Spinal cord (tissue), 10 donors: Measurements from ENCODE around the gene PLA2G2D. TPM values are rescaled to one million over a fixed set of nuclear protein-coding genes. Genes with fewer than 3 reads are reported as not detected.

Experiments used
- DNase-seq, 6 donors: peaks; one replicate each; pipeline versions ENCODE4 v3.0.0 to v3.0.0-alpha.2; 2013 to 2015; ENCODE audit warnings: low spot score in 6 of 6, low read depth in 4 of 6
- H3K27ac ChIP-seq: one replicate; pipeline ENCODE4 v1.5.1; 2013; ENCODE audit warnings: low read depth, low read length, control low read depth
- H3K27me3 ChIP-seq: one replicate; pipeline ENCODE4 v1.6.1; 2013; ENCODE audit warnings: low read length; ENCODE audit not compliant: control insufficient read depth, insufficient read depth
- H3K36me3 ChIP-seq: one replicate; pipeline ENCODE4 v1.6.1; 2013; ENCODE audit warnings: low read length; ENCODE audit not compliant: control insufficient read depth, insufficient read depth
- H3K4me1 ChIP-seq: one replicate; pipeline ENCODE4 v1.6.1; 2013; ENCODE audit warnings: low read length; ENCODE audit not compliant: control insufficient read depth, insufficient read depth
- H3K4me3 ChIP-seq: one replicate; pipeline ENCODE4 v1.5.1; 2013; ENCODE audit warnings: low read depth, low read length, control low read depth
- H3K9me3 ChIP-seq: one replicate; pipeline ENCODE4 v1.6.1; 2013; ENCODE audit warnings: low read length; ENCODE audit not compliant: control insufficient read depth, insufficient read depth
- WGBS: methylation state at CpG from one replicate; pipeline ENCODE4 v1.1.5; 2013; ENCODE audit warnings: missing lambda C conversion rate; ENCODE audit not compliant: insufficient coverage; 5-methylcytosine and 5-hydroxymethylcytosine counted together
- polyA plus RNA-seq, 2 donors: library from polyadenylated mRNA; unstranded; fragments of 120-200 nt; gene quantifications; one replicate each; pipeline ENCODE4 v1.2.1, GENCODE V29; 2013; ENCODE audit not compliant: insufficient read length in 2 of 2
- total RNA-seq, 2 donors: library from RNA; depleted of rRNA in 1 of 2; stranded (reverse); fragments of 120-200 nt in 1 of 2; fragments of >200 nt in 1 of 2; gene quantifications; one replicate each; pipeline versions ENCODE4 v1.2.3 to v1.2.4, GENCODE V29; 2013 to 2014
- donor health status: healthy.

The PLA2G2D gene
- total and polyA plus RNA-seq, 4 donors = 0.10 to 0.18 TPM; not detected in 2

DNA sequence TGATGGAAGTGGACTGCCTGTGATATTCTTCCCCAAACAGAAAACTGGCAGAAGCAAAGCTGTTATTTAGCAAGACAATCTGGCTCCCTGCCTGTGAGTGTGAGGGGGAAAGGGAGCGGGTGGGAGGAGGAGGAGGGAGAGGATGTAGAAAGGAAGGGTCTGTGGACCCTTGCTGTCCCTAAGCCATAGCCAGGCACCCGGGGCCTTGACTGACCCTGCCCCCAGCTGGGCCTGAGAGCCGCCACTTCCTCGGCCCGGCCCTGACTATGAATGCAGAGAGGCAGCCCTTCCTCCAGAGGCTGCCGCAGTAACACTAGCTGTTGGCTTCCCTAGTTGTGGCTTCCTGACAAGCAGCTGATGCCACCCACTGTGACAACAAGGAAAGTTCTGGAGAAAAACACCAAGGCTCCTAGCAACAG, 33.7 kb upstream of the PLA2G2D start:
- Histone ChIP-seq H3K4me3 (no peak overlapping the region), H3K4me1 (peaks cover 29% of the 10 kb centered on the region), H3K36me3 (peaks cover 2% of the 10 kb centered on the region), H3K27ac (peak overlapping the region; percentile 84), H3K9me3 (no peaks in the 10 kb centered on the region), H3K27me3 (no peaks in the 10 kb centered on the region)
- WGBS = 6% methylated on average over 5 of the region's 6 CpGs
- peak; percentile 53 to 91 (median 69) for DNase-seq

DNA sequence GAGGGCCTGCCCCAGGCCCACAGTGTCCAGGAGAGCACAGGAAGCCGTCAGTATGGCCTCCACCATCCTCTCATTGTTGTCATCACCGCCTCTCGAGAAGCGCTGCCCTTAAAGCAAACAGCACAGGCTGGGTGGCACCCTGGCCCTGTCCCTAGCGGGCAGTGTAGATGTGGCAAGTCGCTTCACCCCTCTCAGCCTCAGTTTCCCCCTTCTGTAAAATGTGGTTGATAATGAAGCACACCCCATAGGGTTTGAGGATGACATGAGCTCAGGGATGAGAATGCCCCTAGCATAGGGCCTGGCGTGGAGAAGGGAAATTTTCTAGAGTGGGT, 33.2 kb upstream of the PLA2G2D start:
- no peak for DNase-seq
- H3K4me3 ChIP-seq = no peak overlapping the region
- peak overlapping the region; percentile 84 for H3K27ac ChIP-seq
- peaks cover 2% of the 10 kb centered on the region for H3K36me3 ChIP-seq
- 50% methylated on average over 2 of the region's 7 CpGs for WGBS
- H3K9me3 ChIP-seq = no peaks in the 10 kb centered on the region
- no peaks in the 10 kb centered on the region for H3K27me3 ChIP-seq
- peaks cover 29% of the 10 kb centered on the region for H3K4me1 ChIP-seq

DNA sequence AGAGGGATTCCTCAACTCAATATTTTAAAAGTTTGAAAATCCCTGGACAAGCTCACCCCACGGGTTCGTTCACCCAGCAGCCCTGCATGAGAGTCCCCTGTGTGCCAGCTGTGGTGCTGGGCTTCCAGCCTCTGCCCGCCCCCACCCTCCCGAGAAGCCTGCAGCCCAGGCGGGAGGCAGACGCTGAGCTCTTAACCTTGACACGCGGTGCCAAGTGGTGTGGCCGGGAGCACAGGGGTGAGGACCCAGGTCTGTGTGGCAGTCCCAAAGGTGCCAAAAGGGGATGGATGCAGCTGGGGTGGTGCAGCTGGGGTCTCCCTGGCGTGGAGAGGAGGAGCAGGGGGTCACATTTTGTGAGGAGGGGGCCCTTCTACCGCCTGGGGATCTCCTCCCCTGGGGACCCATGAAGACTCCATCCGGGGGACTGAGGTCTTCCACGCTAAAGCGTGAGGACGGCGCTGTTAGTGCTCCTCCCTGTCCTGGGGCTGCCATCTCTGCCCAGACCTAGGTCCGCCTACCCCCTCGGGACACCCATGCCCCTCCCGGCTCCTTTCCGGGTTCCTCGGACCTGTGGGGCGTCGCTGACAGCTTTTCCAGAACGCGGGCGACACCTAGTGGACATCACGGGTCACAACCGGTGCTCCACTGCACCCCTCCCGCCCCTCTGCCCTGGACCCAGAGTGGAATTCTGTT, 32.7 kb upstream of the PLA2G2D start:
- H3K4me3 ChIP-seq = peak overlapping the region; percentile 35
- no peaks in the 10 kb centered on the region for H3K9me3 ChIP-seq
- peaks cover 29% of the 10 kb centered on the region for H3K4me1 ChIP-seq
- DNase-seq = peak in 5 of 6 donors; percentile 55 to 92 (median 70)
- 14% methylated on average over 29 of the region's 29 CpGs for WGBS
- H3K27me3 ChIP-seq = no peaks in the 10 kb centered on the region
- H3K36me3 ChIP-seq = peaks cover 2% of the 10 kb centered on the region
- H3K27ac ChIP-seq = peak overlapping the region; percentile 84

DNA sequence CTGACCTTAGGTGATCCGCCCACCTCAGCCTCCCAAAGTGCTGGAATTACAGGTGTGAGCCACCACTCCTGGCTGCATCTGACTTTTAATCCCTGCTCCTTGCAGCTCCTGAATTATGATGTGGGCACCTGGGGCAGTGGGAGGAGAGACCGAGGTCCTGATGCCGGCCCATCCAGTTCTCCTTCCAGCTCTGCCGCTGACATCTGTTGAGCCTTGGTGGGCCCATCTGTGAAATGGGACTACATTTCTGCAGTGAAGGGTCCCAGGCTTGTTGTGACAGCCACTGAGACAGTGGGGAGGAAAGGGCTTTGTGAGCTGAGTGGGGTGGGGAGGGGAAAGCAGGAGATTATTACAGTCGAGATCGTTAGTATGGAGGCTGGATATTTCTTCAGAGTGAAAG, 31.6 kb upstream of the PLA2G2D start:
- H3K27ac ChIP-seq = no peak overlapping the region
- WGBS = 100% methylated on average over 5 of the region's 6 CpGs
- peaks cover 2% of the 10 kb centered on the region for H3K36me3 ChIP-seq
- H3K27me3 ChIP-seq = no peaks in the 10 kb centered on the region
- H3K9me3 ChIP-seq = no peaks in the 10 kb centered on the region
- no peak overlapping the region for H3K4me3 ChIP-seq
- no peak for DNase-seq
- peaks cover 29% of the 10 kb centered on the region for H3K4me1 ChIP-seq

DNA sequence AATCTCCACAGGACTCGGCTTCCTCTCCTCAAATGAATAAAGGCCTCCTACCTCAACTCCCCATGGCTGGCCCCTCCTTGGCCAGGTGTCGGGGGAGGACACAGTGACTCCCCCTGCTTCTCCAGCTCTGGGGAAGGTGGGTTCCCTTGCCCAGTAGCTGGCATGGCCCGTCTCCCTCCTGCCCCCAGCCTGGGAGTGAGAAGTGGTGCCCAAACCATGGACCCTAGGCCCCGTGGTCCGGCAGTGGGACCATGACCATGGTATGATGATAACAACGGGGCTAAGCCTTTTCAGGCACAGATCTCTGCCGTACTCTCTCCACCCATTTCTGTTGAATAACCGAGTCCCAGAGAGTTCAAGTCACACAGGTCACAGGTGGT, 31.0 kb upstream of the PLA2G2D start:
- H3K4me1 ChIP-seq = peaks cover 29% of the 10 kb centered on the region
- no peak for DNase-seq
- no peak overlapping the region for H3K4me3 ChIP-seq
- 93% methylated on average over 7 of the region's 8 CpGs for WGBS
- no peak overlapping the region for H3K27ac ChIP-seq
- no peaks in the 10 kb centered on the region for H3K9me3 ChIP-seq
- peaks cover 2% of the 10 kb centered on the region for H3K36me3 ChIP-seq
- no peaks in the 10 kb centered on the region for H3K27me3 ChIP-seq

DNA sequence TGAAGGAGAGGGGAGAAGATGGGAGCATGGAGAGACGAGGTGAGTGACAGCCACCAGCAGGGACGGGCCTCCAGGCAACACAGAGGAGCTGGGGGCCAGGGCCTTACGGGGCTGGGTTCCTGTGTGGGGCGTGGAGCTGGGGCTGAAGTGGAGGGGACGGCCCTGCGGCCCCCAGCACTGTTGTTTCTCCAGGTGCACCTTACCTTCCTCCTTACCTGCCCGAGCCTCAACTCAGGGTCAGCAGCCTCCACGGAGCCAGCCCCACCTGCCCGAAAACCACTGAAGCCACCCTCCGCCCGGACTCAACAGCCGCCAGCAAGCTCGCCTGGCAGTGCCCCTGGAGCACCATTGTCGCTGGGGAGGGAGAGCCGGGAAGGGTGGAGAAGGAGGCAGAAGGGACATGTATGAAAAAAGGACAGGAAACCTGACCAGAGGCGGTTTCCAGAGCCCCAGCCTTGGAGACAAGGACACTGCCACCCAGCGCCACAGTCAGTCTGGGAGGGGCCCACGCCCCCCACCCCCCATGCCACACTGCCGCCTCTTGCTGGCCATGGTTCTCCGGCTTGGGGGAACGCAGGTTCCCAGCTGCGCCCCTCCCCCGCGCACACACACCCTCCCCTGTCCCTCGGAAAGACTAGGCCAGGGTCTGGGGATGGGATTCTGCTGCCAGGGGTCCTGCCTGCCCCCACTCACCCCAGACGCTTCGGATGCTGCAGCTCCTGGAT, 30.4 kb upstream of the PLA2G2D start:
- Histone ChIP-seq H3K27ac (no peak overlapping the region), H3K4me1 (peaks cover 29% of the 10 kb centered on the region), H3K9me3 (no peaks in the 10 kb centered on the region), H3K4me3 (no peak overlapping the region), H3K36me3 (peaks cover 2% of the 10 kb centered on the region), H3K27me3 (no peaks in the 10 kb centered on the region)
- WGBS = 74% methylated on average over 17 of the region's 27 CpGs
- DNase-seq = no peak

DNA sequence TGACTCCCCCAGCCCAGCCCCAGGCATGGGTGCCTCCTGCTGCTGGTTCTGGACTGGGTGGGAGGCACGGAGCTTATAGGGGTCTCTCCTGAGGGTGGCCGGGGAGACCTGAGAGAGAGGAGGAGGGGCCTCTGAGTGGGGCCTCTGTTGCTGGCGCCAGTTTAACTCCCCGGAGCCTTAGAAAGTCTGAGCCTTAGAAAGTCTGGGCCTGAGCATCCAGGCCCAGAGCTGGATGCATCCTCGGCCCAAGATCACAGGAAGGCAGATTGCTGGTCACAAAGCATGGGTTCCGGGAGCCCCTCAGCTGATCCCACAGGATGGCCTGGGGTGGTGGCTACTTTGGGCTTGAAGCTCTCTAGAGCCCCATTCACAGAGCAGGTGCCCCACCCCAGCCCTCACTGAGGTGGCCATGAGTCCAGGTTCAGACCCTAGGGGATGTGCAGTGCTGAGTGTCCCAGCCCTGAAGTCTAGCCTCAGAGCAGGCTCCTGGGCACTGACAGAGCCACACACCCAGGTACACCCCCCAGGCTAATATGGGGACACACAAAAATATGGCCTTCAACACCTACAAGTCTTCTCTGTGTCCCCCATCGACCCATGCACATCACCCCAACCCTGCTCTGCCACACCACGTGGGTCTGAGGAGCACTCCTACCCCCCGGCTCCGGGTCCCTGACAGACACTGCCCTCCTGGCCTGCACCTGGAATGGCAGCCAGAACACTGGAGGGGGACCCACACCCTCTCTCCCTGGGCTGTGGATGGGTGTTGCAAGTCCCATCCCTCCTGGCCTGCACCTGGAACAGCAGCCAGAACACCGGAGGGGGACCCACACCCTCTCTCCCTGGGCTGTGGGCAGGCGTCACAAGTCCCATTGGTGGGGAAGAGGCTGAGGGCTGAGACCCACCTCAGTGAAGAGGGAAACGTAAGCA, 29.5 kb upstream of the PLA2G2D start:
- Histone ChIP-seq H3K4me3 (no peak overlapping the region), H3K9me3 (no peaks in the 10 kb centered on the region), H3K27me3 (no peaks in the 10 kb centered on the region), H3K4me1 (peaks cover 22% of the 10 kb centered on the region), H3K36me3 (peaks cover 2% of the 10 kb centered on the region), H3K27ac (no peak overlapping the region)
- WGBS = 88% methylated on average over 12 of the region's 13 CpGs
- no peak for DNase-seq

- peaks cover 15% of the 10 kb centered on the region for H3K4me1 ChIP-seq
- H3K9me3 ChIP-seq = no peaks in the 10 kb centered on the region
- DNase-seq = no peak
- no peaks in the 10 kb centered on the region for H3K27me3 ChIP-seq
- no peak overlapping the region for H3K27ac ChIP-seq
- H3K4me3 ChIP-seq = no peak overlapping the region
- 80% methylated on average over 9 of the region's 13 CpGs for WGBS
- H3K36me3 ChIP-seq = peaks cover 2% of the 10 kb centered on the region
These were observed 28.7 kb upstream of the PLA2G2D start for GRCh38 chr1:20147846-20148570.
